ENCODE results near the gene ACSL5.
"Not testable (repeated sequence)": the region's sequence is repeated elsewhere in the genome, so short reads cannot be mapped to it uniquely, and the experiment has no call there.

The ACSL5 gene

DNA sequence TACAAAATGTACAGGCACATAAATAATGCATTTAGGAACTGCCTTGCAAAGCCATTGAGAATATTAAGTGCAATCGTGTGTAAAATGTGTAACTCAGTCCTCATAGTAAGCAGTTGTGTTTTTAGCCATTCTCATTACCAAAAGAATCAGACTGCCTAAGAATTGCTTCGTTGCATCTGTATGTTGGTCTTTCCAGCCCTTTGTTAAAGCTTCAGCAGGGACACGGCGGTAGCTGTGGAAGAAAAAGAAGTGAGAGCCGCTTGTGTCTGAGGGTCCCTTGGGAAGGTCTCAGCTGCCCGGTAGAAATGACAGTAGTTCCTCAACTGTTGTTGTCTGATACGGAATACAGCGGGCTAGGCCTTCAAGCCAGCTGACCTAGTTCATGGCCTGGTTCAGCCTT is 22.8 kb upstream of the ACSL5 start:
- DNase-seq: no peak

DNA sequence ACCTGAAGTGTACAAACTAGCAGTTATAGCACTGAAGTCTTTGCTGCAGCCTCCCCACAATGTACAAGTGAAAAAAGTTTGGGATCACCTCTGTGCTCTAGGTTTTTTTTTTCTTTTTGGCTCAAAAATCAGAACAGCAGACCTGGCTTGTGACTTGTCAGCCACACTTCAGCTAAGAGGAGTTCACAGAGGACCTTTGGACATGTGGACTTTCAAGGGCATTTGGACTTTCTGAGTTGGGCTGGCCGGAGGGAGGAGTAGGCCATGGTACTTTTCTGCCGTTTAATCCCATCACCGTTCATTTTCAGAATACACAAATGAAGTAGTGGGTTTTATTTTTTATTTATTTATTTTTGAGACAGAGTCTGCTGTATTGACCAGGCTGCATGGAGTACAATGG is 21.9 kb upstream of the ACSL5 start:
- DNase-seq: no peak

DNA sequence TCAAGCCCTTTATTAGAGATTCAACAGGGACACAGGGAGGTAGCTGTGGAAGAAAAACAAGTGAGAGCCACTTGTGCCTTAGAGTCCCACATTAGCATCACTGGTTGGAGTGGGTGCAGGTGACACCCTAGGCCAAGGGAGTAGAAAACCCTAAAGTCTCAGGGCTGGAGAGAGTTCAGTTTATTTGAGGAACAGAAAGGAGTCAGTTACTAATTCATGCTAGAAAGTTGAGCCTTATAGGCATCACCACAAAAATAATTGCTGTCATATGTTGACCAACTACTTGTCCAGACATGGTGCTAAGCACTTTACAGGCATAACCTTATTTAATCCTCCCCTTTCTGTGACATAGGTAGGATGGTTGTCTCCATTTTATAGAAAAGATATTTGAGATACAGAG is 20.9 kb upstream of the ACSL5 start:
- no peak for DNase-seq

DNA sequence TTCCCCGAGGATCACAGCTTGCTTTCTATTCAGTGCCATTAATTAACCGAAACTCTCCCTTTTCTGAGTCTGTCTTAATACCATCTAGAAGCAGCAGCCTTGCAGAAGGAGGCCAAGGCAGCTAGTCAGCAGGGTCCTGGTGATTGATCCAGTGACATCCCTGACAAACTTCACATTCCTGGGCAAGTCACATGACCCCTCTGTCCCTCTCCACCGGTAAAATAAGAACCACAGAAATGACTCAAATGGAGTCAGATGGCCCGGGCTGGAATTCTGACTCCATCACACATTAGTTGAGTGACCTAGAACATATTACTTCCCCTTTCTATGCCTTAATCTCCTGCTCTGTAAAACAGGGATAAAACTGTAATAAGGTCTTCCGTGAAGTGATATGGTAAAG is 17.2 kb upstream of the ACSL5 start:
- no peak for DNase-seq

DNA sequence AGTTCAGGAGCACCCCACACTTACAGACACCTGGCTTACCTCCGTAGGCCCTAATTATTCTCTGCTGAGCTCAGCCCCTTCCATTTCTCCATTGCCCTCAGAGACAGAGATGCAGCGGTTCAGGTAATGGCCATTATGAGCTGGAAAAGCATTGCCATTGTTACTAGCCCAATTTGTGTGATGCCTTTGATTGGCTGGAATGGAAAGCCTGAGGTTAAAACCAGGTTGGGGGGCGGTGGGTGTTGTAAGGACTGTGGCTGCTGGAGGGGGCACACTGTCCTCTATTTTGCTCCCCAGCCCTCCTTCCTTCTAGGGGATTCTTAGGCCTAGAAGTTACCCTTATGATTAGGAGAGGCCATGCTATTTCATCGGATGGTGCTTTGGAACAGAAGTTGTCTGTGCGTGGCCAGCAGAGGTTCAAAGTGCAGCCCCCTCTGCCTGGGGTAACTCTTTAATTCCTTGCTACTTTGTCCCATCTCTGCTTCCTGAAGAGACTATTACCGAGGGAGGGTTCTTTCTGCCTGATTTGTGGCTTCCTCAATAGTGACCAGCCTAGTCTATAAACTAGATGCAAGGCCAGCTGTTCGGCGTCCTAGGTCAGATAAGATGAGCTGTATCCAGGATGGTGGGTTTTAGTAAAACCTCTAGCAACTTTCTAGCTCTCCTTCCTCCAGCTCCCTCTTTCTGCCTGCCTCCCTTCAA is 14.2 kb upstream of the ACSL5 start:
- no peak for DNase-seq

DNA sequence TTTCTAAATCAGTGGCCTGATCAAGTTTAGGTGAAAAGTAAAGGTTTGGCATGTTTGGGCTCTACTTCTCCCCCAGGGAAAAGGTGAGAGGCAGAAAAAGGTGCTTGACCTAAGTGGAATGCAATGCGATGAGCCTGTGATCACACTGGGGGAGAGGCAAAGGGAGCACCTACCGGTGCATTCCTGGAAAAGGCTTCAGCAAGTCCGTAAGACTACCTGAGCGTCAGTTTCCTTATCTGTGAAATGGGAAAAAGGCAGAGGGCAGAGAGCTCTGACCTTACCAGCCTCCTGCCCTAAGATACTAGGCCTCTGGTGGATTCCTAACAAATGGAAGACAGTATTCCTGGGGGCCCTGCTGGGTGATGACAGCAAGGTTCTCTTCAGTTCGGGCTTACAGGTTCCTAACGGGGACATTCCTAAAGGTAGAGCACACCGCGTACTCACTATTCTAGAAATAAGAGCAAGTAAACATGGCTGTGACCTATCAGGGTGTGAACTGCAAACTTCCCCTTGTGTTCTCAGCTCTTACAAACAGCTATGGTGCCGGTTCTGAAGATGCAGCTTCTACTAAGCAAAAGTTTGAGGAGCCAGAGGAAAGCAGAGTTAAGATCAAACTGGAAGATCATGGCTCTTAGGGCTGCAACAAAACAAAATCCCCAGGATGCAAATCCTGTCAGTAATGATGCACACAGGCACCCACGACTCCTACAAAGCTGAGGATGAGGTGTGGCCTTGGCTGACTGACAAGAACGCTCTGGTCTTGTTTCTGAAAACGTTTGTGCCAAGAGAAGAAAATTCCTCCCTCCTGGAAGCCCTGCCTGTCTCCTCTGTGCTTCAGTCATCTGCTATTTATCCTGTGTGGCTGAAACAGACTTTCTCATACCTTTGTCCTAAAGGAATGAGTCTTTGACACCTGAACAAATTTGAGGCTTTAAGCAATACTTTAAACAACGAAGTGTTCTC is 13.3 kb upstream of the ACSL5 start:
- no peak for DNase-seq

DNA sequence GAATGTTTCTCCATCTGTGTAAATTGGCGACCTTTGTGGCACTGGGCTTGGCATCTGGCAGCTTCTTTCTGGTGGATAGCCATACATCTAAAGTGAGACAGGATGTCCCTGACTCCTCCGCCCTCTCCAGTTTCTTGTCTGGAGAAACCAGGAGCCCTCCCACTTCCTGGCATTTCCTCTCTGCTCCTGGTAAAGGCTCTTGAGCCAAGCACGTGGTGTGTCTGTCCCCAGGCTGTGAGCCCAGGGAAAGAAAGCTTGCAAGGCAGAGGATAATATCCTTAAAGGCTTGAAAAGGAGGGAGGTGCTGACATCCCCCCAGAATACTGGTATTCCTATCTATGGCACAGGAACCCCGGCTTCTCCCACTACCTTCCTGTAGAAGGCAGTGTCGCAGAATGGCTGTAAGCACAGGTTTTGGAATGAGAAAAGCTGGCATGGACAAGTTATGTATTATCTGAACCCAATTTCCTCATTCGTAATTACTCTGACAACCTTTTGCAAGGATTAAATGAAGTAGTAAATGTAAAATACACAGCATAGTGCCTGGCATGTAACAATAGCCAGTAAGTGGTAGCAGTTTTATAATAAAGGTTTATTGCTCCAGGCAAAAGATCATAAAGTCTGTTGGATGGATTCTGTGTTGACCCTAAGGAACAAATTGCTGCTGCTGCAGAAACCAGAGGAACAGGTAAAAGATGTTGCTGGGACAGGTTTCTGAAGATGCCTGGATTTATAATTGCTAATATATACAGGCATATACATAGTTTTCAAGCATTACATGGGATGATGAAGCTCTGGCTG is 11.8 kb upstream of the ACSL5 start:
- DNase-seq: no peak

DNA sequence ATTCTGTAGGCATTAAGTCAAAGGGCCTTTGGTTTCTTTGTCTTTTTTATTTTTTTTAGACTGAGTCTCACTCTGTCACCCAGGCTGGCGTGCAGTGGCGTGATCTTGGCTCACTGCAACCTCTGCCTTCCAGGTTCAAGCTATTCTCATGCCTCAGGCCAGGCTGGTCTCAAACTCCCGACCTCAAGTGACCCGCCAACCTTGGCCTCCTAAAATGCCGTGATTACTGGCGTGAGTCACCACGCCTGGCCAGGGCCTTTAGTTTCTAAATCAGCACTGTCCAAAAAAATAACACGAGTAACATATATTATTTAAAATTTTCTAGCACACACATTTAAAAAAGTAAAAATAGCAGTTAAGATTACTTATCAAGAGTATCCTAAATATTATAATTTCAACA is 11.1 kb upstream of the ACSL5 start:
- no peak for DNase-seq

DNA sequence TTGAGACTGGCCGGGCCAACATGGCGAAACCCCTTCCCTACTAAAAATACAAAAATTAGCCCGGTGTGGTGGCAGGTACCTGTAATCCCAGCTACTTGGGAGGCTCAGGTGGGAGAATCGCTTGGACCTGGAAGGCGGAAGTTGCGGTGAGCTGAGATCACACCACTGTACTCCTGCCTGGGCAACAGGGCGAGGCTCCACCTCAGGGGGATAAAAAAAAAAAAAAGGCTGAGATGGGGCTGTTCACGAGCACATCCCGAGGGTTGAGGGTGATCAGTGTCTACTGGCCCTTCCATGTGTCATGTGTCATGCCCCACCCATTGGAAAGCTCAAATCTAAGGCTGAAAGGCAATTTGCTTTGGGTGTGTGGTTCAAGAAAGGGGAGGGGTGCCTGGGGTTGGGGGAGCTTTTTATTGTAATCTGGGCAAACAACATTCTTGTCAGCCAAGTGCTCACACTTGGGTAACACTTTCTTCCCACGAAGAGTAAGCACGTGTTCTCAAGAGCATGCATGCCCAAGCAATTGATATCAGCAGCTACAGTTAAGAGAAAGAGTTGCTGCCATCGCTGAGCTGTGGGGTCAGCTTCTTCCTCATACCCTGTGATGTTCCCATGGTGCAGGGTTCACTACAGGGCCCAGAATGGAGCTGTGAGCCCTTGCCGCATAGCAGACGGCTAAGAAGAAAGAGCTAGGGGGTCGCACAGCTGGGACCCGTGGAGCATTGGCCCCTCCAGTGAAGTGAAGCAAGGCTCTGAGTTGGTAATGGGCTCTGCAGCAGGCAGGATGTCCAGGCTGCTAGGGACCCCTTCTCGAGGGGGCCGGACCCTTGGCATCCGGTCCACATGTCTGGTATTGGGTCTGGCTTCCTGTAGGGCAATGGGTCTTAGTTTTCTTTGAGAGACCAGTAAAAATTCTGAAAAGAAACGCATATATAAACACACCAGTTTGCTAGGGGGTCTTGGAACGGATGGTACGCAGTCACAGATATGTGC is 9.9 kb upstream of the ACSL5 start:
- no peak for DNase-seq

DNA sequence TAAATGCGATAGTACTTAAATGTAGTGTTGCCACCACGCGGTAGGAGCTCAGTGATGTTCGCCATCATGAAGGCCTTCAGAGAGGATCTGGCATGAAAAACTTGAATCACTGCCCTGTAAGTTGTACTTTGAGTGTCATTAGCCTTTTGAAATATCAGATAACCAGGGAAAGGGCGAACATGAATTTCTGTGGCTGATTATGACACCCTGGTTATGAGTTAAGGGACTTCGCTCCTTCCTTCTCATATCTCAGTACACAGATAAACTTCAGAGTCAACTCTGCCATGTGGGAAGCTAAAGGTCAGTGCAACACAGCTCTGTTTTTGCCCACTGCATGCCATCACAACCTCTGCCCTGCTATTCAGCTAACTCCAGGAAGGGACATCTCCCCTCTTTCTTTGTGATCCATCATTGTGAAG is 8.9 kb upstream of the ACSL5 start:
- DNase-seq: no peak

DNA sequence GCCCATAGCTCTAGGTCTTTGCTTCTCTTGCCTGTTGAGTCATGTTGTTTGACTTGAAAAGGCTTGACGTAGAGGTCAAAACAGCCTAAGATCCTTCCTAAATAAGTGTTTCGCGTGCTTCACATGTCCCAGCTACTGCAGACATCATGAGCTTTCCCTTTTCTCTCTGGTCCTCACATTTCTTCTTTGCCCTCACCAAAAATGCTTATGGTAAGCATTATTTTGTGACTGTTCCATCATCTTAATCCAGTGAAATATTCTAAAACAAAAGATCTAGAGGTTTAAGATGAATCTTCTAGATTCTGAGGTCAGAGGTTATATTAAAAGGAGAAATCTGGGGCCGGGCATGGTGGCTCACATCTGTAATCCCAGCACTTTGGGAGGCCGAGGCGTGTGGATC is 8.5 kb upstream of the ACSL5 start:
- no peak for DNase-seq

DNA sequence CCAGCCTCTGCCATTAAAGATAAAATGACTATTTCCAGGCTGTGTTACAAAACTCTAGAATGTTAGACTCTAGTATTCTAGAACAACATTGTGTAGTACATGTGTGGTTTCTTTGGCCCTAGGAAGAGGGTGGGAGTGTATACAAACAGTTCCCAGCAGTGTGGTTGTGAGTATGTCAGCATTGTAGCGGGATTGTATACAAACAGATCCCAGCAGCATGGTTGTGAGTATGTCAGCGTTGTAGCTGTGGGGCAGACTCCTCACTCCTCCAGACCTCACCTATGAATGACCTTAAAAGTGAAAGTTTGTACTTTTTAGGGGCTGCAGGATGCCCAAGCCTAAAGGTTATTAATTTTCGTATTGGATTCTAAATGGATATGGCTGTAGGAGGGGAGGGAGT is 6.9 kb upstream of the ACSL5 start:
- DNase-seq: no peak

DNA sequence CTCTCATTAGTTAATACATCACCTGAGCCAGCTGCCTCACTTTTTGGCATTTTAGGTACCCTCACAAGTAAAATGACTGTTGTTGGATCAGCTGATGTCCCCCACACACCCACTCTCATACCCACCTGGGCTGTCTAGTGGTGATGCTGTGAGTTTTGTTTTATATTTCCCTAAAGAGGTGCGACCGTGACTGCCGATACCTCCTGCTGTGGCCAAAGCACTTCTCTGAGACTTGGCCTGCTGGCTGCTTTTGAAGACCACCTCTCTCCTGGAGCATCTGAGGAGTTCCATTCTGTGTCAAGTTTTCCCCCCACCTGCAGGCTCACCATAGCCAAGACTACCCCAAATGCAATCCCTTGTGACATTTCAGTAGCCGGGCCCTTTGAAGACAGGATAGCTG is 6.4 kb upstream of the ACSL5 start:
- DNase-seq: no peak

DNA sequence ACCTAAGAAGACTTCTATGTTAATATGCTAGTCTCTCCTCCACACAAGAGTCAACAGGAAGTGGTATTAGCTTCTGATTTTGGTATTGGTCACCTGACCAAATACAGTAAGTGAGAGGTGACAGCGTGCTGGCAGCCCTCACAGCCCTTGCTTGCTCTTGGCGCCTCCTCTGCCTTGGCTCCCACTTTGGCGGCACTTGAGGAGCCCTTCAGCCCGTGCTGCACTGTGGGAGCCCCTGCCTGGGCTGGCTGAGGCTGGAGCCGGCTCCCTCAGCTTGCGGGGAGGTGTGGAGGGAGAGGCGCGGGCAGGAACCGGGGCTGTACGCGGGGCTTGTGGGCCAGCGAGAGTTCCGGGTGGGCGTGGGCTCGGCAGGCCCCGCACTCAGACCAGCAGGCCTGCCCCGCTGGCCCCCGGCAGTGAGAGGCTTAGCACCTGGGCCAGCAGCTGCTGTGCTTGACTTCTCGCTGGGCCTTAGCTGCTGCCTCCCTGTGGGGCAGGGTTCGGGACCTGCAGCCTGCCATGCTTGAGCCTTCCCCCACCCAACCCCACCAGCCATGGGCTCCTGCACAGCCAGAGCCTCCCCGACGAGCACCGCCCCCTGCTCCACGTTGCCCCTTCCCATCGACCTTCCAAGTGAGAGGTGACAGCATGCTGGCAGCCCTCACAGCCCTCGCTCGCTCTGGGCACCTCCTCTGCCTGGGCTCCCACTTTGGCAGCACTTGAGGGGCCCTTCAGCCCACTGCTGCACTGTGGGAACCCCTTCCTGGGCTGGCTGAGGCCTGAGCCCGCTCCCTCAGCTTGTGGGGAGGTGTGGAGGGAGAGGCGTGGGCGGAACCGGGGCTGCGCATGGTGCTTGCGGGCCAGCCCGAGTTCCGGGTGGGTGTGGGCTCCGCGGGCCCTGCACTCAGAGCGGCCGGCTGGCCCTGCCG is 4.2 kb upstream of the ACSL5 start:
- no peak for DNase-seq

DNA sequence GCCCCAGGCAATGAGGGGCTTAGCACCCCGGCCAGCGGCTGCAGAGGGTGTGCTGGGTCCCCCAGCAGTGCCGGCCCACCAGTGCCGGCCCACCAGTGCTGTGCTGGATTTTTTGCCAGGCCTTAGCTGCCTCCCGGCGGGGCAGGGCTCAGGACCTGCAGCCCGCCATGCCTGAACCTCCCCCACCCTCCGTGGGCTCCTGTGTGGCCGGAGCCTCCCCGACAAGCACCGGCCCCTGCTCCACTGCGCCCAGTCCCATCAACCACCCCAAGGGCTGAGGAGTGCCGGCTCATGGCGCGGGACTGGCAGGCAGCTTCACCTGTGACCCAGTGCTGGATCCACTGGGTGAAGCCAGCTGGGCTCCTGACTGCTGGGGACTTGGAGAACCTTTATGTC is 3.5 kb upstream of the ACSL5 start:
- no peak for DNase-seq

DNA sequence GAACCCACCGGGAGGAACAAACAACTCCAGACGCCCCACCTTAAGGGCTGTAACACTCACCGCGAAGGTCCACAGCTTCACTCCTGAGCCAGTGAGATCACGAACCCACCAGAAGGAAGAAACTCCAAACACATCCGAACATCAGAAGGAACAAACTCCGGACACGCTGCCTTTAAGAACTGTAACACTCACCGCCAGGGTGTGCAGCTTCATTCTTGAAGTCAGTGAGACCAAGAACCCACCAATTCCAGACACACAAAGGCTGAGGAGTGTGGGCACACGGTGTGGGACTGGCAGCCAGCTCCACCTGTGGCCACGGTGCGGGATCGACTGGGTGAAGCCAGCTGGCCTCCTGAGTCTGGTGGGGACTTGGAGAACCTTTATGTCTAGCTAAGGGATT is 2.6 kb upstream of the ACSL5 start:
- not testable (repeated sequence) for DNase-seq

DNA sequence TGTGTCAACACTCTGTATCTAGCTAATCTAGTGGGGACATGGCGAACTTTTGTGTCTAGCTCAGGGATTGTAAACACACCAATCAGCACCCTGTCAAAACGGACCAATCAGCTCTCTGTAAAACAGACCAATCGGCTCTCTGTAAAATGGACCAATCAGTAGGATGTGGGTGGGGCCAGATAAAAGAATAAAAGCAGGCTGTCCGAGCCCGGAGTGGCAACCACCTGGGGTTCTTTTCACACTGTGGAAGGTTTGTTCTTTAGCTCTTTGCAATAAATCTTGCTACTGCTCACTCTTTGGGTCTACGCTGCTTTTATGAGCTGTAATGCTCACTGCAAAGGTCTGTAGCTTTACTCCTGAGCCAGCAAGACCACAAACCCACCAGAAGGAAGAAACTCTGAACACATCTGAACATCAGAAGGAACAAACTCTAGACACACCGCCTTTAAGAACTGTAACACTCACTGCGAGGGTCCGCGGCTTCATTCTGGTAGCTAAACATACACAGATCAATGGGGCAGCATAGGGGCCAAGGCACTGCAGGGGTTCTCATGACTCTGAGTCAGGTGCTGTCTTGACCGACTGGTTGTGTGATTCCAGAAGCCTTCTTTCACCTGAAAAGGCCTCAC is 1.6 kb upstream of the ACSL5 start:
- DNase-seq: not testable (repeated sequence)

DNA sequence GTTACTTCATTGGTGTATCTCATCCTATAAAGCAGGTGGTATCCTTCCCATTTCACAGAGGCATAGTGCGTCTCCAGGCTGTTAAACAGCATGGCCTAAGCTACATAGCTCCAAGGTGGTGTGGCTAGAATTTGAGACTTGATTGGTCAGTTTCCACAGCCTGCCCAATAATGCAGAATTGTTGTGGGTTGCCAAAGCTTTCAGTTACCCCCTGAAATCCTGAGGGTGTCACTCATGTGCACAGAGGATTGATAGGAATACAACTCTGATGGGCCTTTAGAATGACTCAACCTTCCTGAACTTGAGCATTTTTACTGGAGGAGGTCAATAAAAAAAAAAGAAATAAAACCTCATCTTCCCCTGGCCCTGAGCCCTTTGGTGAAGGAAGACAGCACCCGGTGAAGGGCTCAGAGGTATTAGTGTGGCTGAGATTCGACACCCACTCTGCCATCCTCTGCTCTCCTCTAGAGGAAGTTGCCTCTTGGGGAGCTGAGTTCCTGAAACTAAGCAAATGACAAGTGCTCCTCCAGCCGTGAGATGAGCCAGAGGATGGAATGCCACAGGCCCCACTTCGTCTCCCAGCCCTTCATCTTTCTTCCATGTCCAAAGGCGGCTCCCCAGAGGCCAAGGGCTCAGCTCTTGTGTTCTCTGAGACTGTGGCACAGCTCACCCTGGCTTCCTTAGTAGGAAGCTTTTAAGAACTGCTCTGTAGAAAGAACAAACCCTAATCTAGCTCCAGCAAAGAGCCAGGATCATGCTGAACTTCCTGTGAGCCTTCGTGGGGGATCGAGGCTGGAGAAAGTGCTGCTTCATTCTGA is 1.0 kb downstream of the ACSL5 start:
- peak in 1 of 2 donors; percentile 17 for DNase-seq

DNA sequence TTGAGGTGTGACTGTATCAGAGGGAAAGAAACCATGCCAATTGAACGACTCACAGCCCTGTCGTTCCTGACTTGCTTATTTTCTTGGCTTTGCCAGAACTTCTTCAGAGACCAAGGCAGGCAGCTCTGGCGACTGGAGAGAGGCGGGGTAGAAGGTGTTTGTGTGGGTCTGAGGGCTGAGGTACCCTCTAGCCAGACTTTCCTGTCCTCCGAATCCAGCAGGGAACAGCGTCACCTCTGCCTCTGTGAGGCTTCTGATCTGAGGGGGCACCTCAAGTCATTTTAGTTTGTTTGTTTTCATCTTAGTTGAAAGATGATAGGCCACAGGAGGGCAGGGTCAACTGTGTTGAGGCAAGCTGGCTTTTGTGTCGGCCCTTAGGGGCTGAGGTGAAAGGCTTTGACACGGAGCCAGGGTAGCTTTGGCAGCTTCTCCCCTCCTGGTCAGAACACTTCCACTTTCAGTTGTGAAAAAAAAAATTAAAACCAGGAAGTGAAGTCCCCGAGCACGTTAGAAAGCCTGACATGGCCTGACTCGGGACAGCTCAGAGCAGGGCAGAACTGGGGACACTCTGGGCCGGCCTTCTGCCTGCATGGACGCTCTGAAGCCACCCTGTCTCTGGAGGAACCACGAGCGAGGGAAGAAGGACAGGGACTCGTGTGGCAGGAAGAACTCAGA is 1.9 kb downstream of the ACSL5 start:
- peak; percentile 33 to 45 for DNase-seq

Measured in stimulated activated CD4-positive, alpha-beta T cell treated with anti-CD3 and anti-CD28 coated beads, Interleukin-2, amount 100 ng/mL, for 24 hours (primary cell).